ENCODE results near the gene SLIT3. TPM values are rescaled to one million over a fixed set of nuclear protein-coding genes. Genes with fewer than 3 reads are reported as not detected.
A peak's percentile ranks its signal among the peaks of the same experiment; 100 is the strongest.

Gene SLIT3
- total RNA-seq, 1 experiment from 2014 or later: 2.0 TPM

DNA sequence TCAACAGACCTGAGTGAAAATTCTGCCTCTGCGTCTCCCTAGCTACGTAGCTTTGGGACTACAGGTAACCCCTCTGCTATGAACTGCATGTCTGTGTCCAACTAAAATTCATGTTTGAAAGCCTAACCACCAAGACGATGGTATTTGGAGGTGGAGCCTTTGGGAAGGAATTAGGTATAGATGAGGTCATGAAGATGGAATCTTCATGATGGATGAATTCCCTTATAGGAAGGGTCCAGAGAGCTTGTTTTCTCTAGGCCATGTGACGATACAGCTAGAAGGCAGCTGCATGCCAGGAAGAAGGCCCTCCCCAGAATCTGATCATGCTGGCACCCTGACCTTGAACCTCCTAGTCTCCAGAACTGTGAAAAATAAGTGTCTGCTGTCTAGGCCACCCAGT, 296.4 kb downstream of the SLIT3 start:
- DNase-seq: no peak
- Histone ChIP-seq H3K27me3 (peaks cover 37% of the 10 kb centered on the region), H3K36me3 (no peaks in the 10 kb centered on the region), H3K4me3 (no peak overlapping the region), H3K4me1 (no peaks in the 10 kb centered on the region), H3K27ac (no peak overlapping the region), H3K9me3 (replicated peaks) (no peaks in the 10 kb centered on the region)

DNA sequence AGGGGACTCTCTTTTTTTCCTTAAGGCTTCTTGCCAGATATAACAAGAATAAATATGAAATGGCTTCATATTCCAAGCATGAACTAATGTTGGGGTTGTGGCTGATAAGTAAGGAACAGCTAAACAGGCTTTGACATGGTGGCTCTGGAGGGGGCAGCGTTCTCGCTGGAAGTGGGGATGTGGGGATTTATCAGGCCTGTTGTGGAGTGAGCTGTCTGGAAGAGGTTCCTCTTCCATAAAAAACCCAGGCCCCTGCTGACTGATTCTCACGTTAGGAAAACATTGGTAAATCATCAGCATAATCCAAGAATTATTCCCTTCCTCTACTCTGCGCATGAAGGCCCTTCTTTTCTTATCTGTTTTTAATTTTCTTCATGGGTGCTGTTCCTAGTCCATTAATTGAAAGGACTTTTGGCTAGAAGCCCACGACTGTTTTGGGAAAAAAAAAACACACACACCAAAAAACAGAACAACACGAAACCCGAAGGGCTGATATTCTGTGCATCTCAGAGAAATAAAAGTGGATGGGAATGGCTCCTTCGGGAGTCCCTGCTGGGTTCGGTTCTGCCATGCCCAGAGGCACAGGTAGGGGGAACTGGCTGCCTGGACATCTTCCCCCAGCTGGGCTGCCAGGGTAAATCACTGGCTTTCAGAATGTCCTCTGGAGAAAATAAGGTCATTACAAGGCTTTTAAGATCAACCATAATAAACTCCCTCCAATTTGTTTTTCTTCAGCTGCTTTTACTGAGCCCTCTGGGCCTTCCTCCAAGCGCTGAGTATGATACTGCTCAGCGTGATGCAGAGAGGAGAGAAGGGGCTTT, 297.0 kb downstream of the SLIT3 start:
- DNase-seq: no peak
- Histone ChIP-seq H3K4me1 (no peaks in the 10 kb centered on the region), H3K27ac (no peak overlapping the region), H3K36me3 (no peaks in the 10 kb centered on the region), H3K9me3 (replicated peaks) (no peaks in the 10 kb centered on the region), H3K27me3 (peaks cover 36% of the 10 kb centered on the region), H3K4me3 (no peak overlapping the region)

DNA sequence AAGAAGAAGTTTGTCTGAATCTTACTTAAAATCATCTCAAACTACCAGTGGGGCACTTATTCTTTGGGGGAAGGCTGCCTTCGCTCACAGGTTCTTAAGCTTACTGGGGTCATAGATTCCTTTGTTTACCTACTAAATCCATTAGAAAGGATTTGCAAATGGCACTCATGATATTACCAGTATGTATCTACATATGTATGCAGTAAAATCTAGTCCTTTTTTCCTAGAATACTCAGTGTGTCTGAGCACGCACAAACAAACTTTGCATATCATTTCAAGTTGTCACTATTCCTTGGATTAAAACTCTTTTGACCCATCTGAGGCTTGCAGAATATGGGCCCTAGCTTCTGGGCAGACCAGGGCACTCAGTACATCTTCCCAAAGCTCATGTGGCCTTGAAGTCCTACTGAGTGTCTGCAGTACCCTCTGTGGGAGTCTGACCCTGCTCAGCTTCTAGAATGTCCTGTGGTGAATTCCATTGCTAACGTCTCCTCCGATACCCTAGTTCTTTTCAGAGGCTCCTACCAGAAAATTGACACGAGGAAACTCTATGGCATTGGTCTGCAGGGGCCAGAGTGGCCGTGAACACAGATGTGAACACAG, 297.9 kb downstream of the SLIT3 start:
- Histone ChIP-seq H3K4me3 (no peak overlapping the region), H3K9me3 (replicated peaks) (no peaks in the 10 kb centered on the region), H3K27ac (no peak overlapping the region), H3K27me3 (peaks cover 36% of the 10 kb centered on the region), H3K36me3 (no peaks in the 10 kb centered on the region), H3K4me1 (no peaks in the 10 kb centered on the region)
- DNase-seq: no peak

DNA sequence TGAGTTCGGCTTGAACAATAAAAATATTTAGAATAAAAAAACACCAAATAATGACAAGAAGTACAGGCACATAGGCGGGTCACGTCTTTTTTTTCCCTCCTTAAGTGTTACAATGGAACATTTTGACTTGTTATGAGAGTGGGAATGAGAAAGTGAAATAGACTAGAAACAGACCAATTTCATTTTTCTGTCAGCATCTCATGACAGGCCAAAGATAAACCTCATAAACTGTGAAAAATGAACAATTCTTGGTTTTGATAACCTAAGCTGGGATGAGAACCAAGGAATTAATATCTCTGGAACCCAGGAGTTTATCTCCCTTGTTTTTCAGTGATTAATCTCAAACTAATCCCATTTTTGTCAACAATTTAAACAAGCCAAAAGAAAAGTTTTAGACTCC, 299.5 kb downstream of the SLIT3 start:
- Histone ChIP-seq H3K36me3 (no peaks in the 10 kb centered on the region), H3K4me3 (no peak overlapping the region), H3K27ac (no peak overlapping the region), H3K9me3 (replicated peaks) (no peaks in the 10 kb centered on the region), H3K4me1 (no peaks in the 10 kb centered on the region), H3K27me3 (peaks cover 30% of the 10 kb centered on the region)
- DNase-seq: no peak

DNA sequence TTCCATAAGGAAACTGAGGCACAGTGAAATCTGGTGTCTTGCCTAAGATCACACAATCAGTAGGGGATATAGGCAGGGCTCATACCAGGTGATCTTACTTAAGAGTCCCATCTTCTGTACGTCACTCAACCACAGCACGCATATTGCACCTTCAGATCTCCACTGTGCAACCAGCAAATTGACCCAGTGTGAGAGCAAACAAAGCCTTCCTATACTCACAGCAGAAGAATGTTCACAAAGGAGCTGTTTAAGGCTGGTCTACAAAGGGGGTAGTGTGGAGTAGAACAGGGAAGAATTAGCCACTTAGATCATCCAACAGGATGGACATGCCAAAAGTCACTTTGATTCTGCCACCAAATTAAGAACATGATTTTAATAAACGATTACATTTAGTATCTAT, 305.9 kb downstream of the SLIT3 start:
- H3K4me1 ChIP-seq: no peaks in the 10 kb centered on the region
- H3K9me3 ChIP-seq (replicated peaks): no peaks in the 10 kb centered on the region
- H3K4me3 ChIP-seq: no peak overlapping the region
- DNase-seq: no peak
- no peak overlapping the region for H3K27ac ChIP-seq
- no peaks in the 10 kb centered on the region for H3K36me3 ChIP-seq
- H3K27me3 ChIP-seq: no peaks in the 10 kb centered on the region

DNA sequence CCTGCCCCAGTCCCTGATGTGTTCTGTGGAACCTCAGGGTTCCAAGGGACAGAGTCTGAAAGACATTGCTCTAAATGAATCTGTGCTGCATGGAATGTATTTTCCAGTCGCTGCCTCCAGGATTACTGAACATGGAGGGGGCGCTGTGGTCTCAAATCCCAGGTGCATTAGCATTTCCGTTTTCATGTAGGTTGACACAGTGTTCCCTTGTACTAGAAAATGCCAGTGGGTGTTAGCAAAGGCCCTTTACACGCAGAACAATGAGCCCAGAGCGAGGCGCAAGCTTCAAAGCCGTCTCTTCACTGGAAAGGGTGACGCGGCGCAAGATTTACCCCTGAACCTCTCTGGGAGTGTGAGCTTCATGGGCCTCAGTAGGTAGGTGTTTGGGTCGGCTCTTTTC, 308.3 kb downstream of the SLIT3 start:
- Histone ChIP-seq H3K27ac (no peak overlapping the region), H3K27me3 (peaks cover 8% of the 10 kb centered on the region; the same call in 1 of the 2 replicates), H3K4me1 (no peaks in the 10 kb centered on the region), H3K9me3 (replicated peaks) (no peaks in the 10 kb centered on the region), H3K4me3 (no peak overlapping the region), H3K36me3 (no peaks in the 10 kb centered on the region)
- peak in 1 of 2 experiments; percentile 10 for DNase-seq

GRCh38 chr5:168992016-168992415, 308.9 kb downstream of the SLIT3 start:
- no peaks in the 10 kb centered on the region for H3K36me3 ChIP-seq
- no peak overlapping the region for H3K27ac ChIP-seq
- peaks cover 8% of the 10 kb centered on the region; the same call in 1 of the 2 replicates for H3K27me3 ChIP-seq
- DNase-seq: no peak
- no peak overlapping the region for H3K4me3 ChIP-seq
- H3K4me1 ChIP-seq: no peaks in the 10 kb centered on the region
- H3K9me3 ChIP-seq (replicated peaks): no peaks in the 10 kb centered on the region

DNA sequence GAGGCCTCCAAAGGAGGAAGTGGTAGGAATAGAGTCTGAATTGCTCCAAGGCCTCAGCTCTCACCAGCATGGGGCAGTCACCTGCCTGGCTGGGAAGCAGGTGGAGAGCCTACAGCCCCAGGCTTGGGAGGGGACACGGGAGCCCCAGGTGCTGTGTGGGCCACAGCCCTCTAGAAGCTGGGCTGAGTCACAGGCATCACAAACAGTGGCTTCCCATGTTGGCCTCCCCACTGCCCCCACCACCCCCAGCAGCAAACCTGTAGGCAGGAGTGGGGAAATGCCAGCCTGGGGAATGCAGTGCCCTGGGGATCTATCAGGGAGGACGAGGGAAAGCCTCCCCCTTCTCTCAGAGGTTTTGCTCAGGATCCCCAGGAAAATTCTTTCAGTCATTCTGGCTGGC, 309.6 kb downstream of the SLIT3 start:
- Histone ChIP-seq H3K27me3 (peaks cover 8% of the 10 kb centered on the region; the same call in 1 of the 2 replicates), H3K36me3 (no peaks in the 10 kb centered on the region), H3K4me3 (no peak overlapping the region)

DNA sequence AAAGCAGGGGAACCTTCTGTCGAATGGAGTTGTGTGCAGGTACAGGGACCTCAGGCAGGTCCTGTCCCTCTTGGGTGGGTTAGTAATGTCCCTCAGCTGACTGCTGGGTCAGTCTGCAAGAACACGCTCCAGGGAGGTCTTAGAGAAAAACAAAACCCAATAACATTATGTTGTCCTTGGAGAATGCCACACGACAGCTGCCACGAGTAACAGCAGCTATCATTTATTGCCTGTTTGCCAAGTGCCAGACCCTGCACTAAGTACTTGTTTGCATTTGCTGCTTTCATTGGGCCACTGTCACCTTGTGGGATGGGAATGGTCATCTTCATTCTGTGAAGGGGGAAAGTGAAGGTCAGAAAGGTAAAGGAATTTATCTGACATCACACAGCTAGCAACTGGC, 310.3 kb downstream of the SLIT3 start:
- H3K4me1 ChIP-seq: no peaks in the 10 kb centered on the region
- no peaks in the 10 kb centered on the region for H3K9me3 ChIP-seq (replicated peaks)
- H3K4me3 ChIP-seq: no peak overlapping the region
- peak in 1 of 2 experiments; percentile 8 for DNase-seq
- no peaks in the 10 kb centered on the region for H3K36me3 ChIP-seq
- H3K27ac ChIP-seq: no peak overlapping the region
- peaks cover 8% of the 10 kb centered on the region; the same call in 1 of the 2 replicates for H3K27me3 ChIP-seq

More for the DNA sequence above, 309.6 kb downstream of the SLIT3 start:
- H3K27ac ChIP-seq: no peak overlapping the region
- no peak for DNase-seq
- H3K4me1 ChIP-seq: no peaks in the 10 kb centered on the region
- H3K9me3 ChIP-seq (replicated peaks): no peaks in the 10 kb centered on the region

DNA sequence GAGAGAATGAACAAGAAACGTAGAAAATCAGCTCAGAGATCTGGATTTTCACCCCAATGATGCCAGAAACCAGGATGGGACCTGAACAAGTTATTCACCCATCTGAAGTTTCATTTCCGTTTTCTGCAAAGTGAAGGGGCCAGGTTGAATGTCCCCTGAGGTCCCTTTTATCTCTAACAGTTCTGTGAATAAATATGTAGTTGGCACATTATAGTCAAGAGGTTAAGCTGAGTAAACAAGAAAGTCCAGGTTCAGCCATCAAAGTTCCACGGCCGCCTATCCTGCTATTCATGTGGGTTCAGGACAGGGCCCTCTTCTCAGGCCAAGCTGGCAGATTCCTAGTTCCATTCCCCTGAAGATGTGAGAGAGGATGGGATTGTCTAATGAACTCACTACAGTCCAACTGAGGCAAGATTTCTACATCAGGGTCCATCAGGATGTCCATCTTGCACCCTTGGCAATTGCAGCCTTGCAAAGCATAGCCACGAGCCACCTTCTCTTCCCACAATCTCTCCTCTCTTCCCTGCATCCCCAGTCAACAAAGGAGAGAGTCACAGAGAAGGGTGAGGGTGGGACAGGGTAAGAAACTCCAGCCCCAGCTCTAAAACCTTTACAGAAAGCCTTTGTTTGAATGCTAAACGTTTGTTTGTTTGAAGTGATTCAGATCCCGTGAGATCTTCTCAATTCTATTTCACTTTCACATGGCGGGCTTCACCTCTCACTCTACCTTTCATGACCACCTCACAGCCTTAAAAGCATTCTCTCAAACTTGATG, 311.0 kb downstream of the SLIT3 start:
- no peak for DNase-seq
- Histone ChIP-seq H3K4me1 (no peaks in the 10 kb centered on the region), H3K27me3 (peaks cover 8% of the 10 kb centered on the region; the same call in 1 of the 2 replicates)

GRCh38 chr5:168988699-168989098, 312.2 kb downstream of the SLIT3 start:
- Histone ChIP-seq H3K27me3 (peaks cover 8% of the 10 kb centered on the region; the same call in 1 of the 2 replicates), H3K9me3 (replicated peaks) (no peaks in the 10 kb centered on the region), H3K36me3 (no peaks in the 10 kb centered on the region), H3K4me1 (no peaks in the 10 kb centered on the region), H3K27ac (no peak overlapping the region), H3K4me3 (no peak overlapping the region)
- DNase-seq: no peak

More for the DNA sequence above, 311.0 kb downstream of the SLIT3 start:
- Histone ChIP-seq H3K27ac (no peak overlapping the region), H3K9me3 (replicated peaks) (no peaks in the 10 kb centered on the region), H3K4me3 (no peak overlapping the region), H3K36me3 (no peaks in the 10 kb centered on the region)

DNA sequence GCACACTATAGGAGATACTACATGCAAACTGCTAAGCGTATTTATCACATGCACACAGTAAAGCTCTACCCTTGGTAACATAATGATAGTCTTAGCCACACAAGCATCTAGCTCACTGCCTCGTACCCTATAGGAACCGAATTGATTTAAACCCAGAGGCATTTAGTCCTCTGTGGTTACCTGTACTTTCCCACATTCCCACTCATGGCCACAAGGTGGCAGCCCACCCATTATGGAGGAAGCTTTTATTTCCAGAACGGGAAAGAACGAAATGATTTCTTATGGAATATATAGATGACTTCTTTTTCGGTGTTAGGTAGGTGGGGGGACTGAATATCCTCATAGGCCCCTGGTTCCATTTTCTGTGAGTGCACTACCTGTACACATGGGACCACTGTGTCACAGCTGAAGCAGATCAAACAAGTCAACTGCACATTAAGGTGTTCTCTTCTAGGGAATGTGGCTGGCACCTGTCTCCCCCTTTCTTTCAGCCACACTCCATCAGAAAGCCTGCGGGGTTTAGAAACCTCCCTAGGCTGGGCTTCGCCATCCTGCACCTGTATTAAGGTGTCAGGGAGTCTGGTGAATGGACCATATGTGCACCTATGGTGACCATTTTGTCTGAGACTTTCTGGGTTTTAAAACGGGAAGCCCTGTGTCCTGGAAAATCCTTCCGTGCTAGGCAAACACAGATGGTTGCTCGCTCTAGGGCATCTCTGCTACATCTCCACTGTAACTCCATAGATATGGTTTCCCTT, 313.2 kb downstream of the SLIT3 start:
- Histone ChIP-seq H3K4me3 (no peak overlapping the region), H3K4me1 (no peaks in the 10 kb centered on the region), H3K27ac (no peak overlapping the region), H3K36me3 (no peaks in the 10 kb centered on the region), H3K27me3 (peaks cover 8% of the 10 kb centered on the region; the same call in 1 of the 2 replicates), H3K9me3 (replicated peaks) (no peaks in the 10 kb centered on the region)
- DNase-seq: peak; percentile 50 to 75

DNA sequence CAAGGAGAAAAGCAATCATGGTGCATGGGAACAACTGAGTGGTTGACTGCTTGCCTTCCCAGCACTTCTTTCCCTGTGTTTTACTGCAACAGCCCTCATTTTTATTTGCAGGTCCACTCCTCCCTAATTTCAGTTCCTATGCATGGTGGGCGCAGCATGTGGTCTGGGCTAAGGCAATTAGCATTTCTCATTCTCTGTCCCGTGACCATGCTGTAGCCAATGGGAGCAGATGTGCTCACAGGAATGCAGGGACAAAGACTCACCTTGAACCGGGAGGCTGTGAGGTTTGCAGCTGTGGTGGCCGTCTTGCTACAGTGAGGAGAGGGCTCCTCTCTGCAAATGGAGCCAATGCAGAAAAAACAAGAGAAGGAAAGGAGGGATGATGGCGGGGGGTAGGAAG, 315.5 kb downstream of the SLIT3 start:
- H3K27ac ChIP-seq: no peak overlapping the region
- H3K9me3 ChIP-seq (replicated peaks): no peaks in the 10 kb centered on the region
- H3K4me3 ChIP-seq: no peak overlapping the region
- H3K36me3 ChIP-seq: no peaks in the 10 kb centered on the region
- no peaks in the 10 kb centered on the region for H3K4me1 ChIP-seq
- H3K27me3 ChIP-seq: peaks cover 8% of the 10 kb centered on the region; the same call in 1 of the 2 replicates
- no peak for DNase-seq

- no peaks in the 10 kb centered on the region for H3K9me3 ChIP-seq (replicated peaks)
- no peak overlapping the region for H3K4me3 ChIP-seq
- H3K36me3 ChIP-seq: no peaks in the 10 kb centered on the region
- no peaks in the 10 kb centered on the region for H3K4me1 ChIP-seq
- H3K27me3 ChIP-seq: peaks cover 8% of the 10 kb centered on the region; the same call in 1 of the 2 replicates
- no peak overlapping the region for H3K27ac ChIP-seq
- no peak for DNase-seq
Observed at GRCh38 chr5:168984135-168984675, 316.7 kb downstream of the SLIT3 start.
